Erythroblast (primary cell): ENCODE results near the gene KLF16.

Experiments
- GATA1 ChIP-seq: IDR thresholded peaks from 2 replicates; pipeline ENCODE4 v1.6.1; 2011; ENCODE audit warnings: low read depth, mild to moderate bottlenecking, control low read depth, low read length, moderate library complexity
- POLR2A ChIP-seq: IDR thresholded peaks from 2 replicates; pipeline ENCODE4 v1.6.1; 2011; ENCODE audit warnings: mild to moderate bottlenecking, low read length

- TF ChIP-seq POLR2A (peak; percentile 93), GATA1 (no peak)
Measured at GRCh38 chr19:1875646-1876495, 12.5 kb upstream of the KLF16 start.
